HG03280 (cell line): ENCODE measurements around the gene TLE1.

Experiments used
- ATAC-seq: cut with Tn5 transposase; IDR thresholded peaks from one replicate; pipeline ENCODE4 v1.9.1; 2021; ENCODE audit warnings: mild to moderate bottlenecking, moderate library complexity; ENCODE audit not compliant: unreplicated experiment

The TLE1 gene

GRCh38 chr9:81584099-81584498 is 105.2 kb downstream of the TLE1 start:
- no peak for ATAC-seq

GRCh38 chr9:81581986-81582385 is 107.4 kb downstream of the TLE1 start:
- no peak for ATAC-seq

- ATAC-seq = no peak
Observed at GRCh38 chr9:81579381-81579780, 110.0 kb downstream of the TLE1 start.

- no peak for ATAC-seq
Observed at GRCh38 chr9:81578606-81579005, 110.7 kb downstream of the TLE1 start.

- no peak for ATAC-seq
Observed at GRCh38 chr9:81575956-81576355, 113.4 kb downstream of the TLE1 start.

GRCh38 chr9:81574405-81574804 is 114.9 kb downstream of the TLE1 start:
- ATAC-seq = no peak

- no peak for ATAC-seq
Observed at GRCh38 chr9:81573415-81574321, 115.7 kb downstream of the TLE1 start.

- ATAC-seq = no peak
Observed at GRCh38 chr9:81570083-81570482, 119.3 kb downstream of the TLE1 start.

- no peak for ATAC-seq
Observed at GRCh38 chr9:81566074-81566698, 123.2 kb downstream of the TLE1 start.

GRCh38 chr9:81565609-81566008 is 123.7 kb downstream of the TLE1 start:
- ATAC-seq = no peak

- no peak for ATAC-seq
Observed at GRCh38 chr9:81565144-81565543, 124.2 kb downstream of the TLE1 start.

- no peak for ATAC-seq
Observed at GRCh38 chr9:81564632-81565031, 124.7 kb downstream of the TLE1 start.

GRCh38 chr9:81563739-81564138 is 125.6 kb downstream of the TLE1 start:
- ATAC-seq = no peak

- no peak for ATAC-seq
Observed at GRCh38 chr9:81563020-81563407, 126.3 kb downstream of the TLE1 start.

GRCh38 chr9:81562231-81563019 is 126.9 kb downstream of the TLE1 start:
- no peak for ATAC-seq

- peak; percentile 69 for ATAC-seq
Observed at GRCh38 chr9:81560851-81561732, 128.3 kb downstream of the TLE1 start.

GRCh38 chr9:81559709-81560108 is 129.6 kb downstream of the TLE1 start:
- no peak for ATAC-seq

GRCh38 chr9:81559197-81559596 is 130.2 kb downstream of the TLE1 start:
- ATAC-seq = no peak

GRCh38 chr9:81558091-81558830 is 131.1 kb downstream of the TLE1 start:
- no peak for ATAC-seq
